ENCODE results near the gene MGMT. TPM values are rescaled to one million over a fixed set of nuclear protein-coding genes. Genes with fewer than 3 reads are reported as not detected.

MGMT gene
- total RNA-seq, 1 donor from 2014 or later: 58.5 TPM

GRCh38 chr10:129744134-129745111, 277.4 kb downstream of the MGMT start:
- DNase-seq (ENCODE audit: low spot score): peak; percentile 39
- peak; percentile 24 for ATAC-seq

DNA sequence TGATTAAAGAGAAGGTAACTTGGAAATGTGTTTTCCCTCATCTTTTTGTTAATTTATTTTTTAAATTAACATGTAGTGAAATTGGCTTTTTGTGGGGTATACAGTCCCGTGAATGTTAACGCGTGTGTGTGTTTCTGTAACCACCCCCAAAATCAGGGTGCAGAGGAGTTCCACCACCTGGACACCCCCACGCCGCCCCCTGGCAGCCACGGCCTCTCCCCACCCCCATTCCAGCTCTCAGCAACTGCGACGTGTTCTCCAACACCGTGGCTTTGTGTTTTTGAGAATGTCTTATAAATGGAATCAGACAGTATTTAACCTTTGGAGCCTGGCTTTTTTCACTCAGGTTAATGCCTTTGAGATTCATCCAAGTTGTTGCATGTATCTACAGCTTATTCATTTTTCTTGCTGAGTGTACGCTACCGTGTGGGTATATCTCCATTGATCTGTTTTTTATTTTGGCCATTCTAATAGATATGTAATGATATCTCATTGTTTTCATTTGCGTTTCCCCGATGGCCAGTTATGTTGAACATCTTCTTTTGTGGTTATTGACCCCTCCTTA, 278.2 kb downstream of the MGMT start:
- no peak for DNase-seq (ENCODE audit: low spot score)
- peak; percentile 64 for ATAC-seq

- peak; percentile 11 for ATAC-seq
- DNase-seq (ENCODE audit: low spot score): peak; percentile 27
Measured at GRCh38 chr10:129754211-129755050, 287.4 kb downstream of the MGMT start.

DNA sequence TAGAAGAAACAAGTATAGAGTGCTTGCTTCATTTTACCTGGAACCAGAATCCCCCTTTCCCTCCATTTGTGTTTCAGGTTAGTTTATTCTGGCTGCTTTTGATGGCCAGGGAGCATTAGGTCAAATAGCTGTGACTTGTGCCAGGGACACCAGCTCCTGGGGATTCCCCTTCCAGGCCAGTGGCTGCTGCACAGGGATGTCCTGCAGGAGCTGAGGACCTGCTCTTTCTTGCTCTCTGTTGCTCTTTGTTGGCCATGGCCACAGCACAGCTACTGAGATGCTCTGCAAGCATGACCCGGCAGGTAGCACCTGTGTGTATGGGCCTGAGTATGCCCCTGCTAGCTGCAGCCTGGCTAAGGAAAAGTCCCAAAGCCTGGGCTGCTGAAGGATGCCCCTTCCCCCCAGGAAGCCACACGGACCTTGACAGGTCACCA, 288.1 kb downstream of the MGMT start:
- DNase-seq (ENCODE audit: low spot score) (peak; percentile 82), ATAC-seq (peak; percentile 85)

- peak; percentile 38 for DNase-seq (ENCODE audit: low spot score)
Measured at GRCh38 chr10:129755621-129756020, 288.6 kb downstream of the MGMT start.

DNA sequence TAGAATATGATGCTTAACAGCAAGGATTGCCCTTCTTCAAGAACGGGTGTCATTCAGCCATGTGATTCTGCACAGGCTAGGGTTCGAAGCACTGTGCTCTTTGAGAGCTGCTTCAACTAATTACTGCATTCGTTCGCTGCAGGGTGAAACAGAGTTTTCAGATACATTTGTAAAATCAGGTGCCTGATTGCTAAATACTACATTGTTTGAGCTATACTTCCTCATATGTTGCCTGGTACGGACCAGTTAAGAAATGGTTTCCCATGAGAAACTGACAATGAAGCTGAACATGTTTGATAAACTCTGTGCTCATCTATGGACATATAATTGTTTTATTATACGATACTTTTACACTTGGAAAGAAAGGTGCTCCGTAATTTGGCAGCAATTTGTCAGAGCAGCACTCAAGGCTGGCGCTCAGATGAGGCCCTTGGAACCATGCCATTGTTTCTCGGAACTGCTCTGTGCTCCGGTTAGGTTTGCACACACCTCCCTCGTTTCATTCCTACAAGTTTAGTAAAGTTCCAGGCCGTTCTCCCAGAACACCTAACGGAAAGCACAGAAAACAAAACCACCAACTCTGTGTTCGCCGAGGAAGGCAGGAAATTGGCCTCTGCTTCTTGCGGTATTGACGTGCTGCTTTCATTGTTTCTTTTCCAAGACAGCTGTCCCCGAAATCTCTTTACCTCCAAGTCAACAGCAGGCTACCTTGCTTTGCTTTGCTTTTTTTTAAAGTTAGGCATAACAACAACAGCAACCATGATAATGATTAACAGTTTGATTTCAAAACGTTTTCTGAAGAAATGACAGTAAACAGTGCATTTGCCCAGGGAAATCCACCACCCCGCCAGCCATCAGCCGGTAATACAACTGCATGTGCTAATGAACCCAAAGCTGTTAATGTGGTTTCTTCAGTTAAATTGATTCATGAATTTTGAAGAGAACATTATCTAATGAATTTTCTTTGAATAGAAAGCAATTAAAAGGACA, 290.2 kb downstream of the MGMT start:
- peak; percentile 79 for DNase-seq (ENCODE audit: low spot score)
- ATAC-seq: peak; percentile 58

More at GRCh38 chr10:129755621-129756020, 288.6 kb downstream of the MGMT start:
- ATAC-seq: peak; percentile 6

DNA sequence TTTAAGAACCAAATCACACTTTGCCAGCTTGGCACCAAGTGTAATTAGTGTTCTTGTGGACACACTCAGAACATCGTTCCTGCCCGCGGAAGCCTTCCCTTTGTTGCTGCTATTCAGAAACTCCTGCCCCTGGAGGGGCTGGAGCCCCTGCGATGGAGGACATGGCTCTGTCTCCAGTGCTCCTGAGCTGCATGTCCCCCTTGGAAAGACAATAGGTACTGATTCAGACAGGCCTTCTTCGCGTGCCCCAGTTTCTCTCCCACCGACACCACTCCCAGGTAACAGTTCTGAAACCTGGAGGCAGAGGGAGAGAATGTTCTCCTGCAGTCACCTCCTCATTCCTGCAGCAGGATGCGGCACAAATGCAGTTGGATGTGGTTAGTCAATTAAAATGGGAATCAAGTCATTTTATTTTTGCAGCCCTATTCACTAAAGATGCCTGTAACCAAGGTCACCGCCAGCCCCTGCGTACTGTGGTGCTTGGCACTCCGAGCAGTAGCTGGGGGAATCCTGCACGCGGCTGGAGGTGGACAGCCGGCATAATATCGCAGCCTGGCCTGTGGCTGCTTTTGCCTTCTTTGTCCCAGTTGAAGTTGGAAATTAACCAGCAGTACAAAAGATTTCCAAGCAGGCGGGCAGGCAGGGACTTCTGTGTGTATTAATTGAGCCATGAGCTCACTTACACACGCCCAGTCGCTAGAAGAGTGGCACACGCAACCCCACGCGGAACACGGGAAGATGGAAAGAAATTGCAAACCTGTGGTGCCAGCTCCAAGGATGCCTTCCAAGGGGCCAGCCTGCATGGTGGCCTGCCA, 291.4 kb downstream of the MGMT start:
- peak; percentile 43 for DNase-seq (ENCODE audit: low spot score)
- no peak for ATAC-seq

- DNase-seq (ENCODE audit: low spot score) (peak; percentile 43), ATAC-seq (no peak)
Measured at GRCh38 chr10:129759214-129760002, 292.4 kb downstream of the MGMT start.

DNA sequence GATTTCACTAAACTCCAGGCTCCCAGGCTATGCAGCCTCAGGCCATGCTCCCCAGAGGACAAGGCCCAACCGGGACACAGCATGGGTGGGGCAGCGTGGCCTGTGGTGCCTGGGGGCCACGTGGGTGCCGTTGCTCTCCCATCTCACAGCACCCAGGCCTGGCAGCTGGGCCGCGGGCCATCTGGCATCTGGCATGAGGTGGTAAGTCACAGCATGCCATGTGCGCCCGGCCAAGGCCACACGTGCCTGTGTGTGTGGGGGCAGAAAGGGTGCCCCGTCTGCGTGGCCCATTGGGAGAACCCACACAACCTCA, 292.9 kb downstream of the MGMT start:
- peak; percentile 57 for DNase-seq (ENCODE audit: low spot score)
- ATAC-seq: peak; percentile 2

GRCh38 chr10:129760416-129760815, 293.4 kb downstream of the MGMT start:
- ATAC-seq: no peak
- DNase-seq (ENCODE audit: low spot score): no peak

GRCh38 chr10:129761197-129761972, 294.3 kb downstream of the MGMT start:
- no peak for ATAC-seq
- DNase-seq (ENCODE audit: low spot score): peak; percentile 39

GRCh38 chr10:129761981-129762956, 295.2 kb downstream of the MGMT start:
- ATAC-seq (no peak), DNase-seq (ENCODE audit: low spot score) (peak; percentile 24)

GRCh38 chr10:129764011-129764900, 297.2 kb downstream of the MGMT start:
- DNase-seq (ENCODE audit: low spot score) (peak; percentile 40), ATAC-seq (no peak)

DNA sequence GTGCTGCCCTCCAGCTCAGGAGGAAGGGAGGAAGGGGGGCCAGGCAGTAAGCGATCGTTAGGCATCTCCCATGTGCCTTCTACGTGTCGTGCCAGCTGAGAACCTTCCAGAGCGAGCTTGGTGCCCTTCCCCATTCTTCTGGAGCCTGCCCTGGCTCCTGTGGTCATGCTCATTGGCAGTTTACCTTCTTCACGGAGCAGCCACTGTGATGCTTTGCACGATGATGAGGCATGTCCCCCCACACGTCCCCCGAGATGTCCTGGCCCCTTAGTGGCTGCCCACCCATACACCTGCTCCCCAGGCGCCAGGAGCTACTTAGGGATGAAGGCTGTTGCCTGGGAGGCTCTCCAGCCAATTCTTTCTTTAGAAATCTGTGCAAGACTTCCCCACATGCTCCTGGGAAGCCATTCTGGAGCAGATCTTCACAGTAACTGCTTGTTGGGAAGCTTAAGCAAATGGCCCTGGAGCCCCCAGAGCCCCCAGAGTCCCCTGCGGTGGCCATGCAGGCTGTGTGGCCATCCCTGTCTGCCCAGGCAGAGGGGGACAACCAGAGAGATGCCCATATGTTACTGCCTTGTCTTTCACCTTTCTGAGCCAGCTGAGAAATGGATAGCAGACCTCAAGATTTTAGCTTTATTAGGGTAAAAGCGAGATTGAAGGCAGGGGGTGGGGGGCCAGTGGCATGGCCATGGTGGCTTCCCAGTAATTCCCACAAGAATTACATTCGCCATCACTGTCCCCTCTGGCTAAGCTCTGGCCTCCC, 298.0 kb downstream of the MGMT start:
- ATAC-seq (no peak), DNase-seq (ENCODE audit: low spot score) (no peak)
